HG02678 (cell line): ENCODE measurements around the gene SCARB1.

Source experiments
- ATAC-seq: cut with Tn5 transposase; IDR thresholded peaks from one replicate; pipeline ENCODE4 v1.9.1; 2021; ENCODE audit warnings: mild to moderate bottlenecking, moderate library complexity; ENCODE audit not compliant: unreplicated experiment

Gene SCARB1

DNA sequence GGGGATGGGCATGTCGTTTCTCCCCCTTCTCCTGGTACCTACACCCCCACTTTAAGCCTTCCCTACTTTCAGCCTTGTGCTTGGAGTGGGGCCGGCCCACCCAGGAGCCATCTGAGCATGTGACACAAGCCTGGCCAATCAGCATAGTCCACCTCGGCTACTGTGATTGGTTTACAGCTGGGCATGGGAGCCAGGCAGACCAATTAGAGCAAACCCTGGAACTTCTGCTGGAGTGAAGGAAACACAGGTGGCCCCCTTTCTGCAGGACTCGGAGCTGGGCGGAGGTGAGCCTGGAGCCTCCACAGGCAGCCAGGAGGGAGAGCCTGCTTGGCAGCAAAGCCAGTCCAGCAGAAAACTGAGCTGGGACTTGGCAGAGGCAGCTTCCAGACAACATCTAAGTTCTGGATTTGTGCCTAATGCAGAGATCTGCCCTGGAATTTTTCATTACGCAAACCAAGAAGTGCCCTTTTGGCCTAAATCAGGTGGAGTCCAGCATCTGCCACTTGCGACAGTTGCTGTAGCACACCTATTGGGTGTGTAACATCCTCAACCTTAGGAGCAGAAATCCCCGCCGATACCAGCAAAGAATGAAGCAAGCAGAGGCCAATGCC, 59.5 kb downstream of the SCARB1 start:
- no peak for ATAC-seq

DNA sequence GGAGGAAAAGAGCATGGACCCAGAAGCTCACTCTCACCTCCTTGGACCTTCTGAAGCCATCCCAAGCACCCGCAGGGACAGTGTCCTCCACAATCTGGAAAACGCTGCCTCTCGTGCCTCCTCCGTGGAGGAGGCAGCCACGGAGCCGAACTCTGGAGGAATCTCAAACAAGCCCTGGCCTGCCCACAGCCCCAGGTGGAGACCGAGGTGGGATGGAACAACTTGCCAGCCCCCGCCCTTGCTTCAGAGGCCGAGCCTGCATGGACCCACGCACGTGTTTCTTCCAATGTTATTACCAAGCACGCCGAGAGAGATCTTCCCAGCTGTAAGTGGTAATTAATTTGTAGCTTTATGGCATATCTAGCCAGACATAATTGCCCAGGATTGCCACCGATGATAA, 61.3 kb downstream of the SCARB1 start:
- ATAC-seq, result no peak

DNA sequence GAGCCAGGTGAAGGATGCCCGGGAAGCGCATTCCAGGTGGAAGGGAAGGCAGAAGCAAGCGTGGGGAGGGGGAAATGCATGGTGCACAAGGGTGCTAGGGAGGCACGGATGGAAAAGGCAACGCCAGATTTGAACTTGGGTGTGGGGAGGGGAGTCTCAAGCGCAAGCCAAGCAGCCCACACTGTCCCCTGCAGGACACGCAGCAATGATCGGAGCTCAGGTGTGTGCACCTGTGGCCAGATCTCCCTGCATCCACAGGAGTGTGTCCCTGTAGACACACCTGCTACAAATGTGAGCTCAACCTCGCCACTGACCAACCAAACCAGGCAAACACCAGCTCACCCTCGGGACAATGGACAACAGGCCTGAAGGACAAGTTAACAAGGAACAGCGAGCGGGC, 63.2 kb downstream of the SCARB1 start:
- ATAC-seq, result no peak

DNA sequence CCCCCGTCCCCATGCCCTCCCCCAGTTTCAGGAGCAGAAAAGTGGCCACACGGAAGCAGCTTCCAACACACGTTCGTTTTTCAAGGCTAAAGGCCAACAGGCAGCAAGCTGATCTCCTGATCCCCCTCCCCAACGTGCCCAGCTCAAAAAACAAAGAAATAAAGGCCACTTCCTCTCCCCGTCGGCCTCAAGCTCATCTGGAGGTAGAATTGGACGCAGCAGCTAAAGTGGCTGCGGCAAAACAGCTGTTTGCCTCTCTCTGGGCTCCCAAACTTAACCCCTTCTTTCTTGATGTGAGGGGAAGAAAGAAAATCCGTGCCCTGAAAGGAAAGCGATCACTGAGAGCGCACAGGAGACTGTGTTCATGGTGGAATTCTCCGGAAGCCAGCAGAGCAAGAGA, 66.3 kb downstream of the SCARB1 start:
- no peak for ATAC-seq

DNA sequence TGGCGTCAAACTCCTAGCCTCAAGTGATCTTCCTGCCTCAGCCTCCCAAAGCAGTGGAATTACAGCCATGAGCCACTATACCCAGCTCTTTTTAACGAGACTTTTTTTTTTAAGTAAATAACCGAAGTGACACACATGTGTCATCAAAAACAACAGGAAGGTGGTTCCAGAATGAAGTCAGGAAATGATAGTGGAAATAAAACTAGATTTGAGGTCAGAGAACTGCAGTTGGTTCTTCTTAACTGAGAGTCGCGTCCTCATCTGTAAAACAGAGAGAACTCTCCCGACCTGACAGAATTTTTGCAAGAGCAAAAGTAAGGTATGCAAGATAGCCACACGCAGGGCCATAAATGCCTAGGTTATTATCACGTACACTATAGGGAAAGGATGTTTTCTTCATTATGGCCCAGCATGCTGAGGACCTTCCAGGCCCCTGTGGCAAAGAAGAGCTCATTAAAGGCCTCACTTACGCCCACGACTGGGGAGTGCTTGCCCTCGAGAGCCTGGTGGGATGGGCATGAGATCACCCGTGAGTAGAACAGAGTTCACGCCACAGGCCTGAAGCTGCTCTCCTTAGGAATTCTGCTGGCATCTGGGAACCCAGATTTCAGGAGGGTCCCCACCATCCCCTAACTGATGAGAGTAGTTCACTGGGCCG, 67.2 kb downstream of the SCARB1 start:
- no peak for ATAC-seq

DNA sequence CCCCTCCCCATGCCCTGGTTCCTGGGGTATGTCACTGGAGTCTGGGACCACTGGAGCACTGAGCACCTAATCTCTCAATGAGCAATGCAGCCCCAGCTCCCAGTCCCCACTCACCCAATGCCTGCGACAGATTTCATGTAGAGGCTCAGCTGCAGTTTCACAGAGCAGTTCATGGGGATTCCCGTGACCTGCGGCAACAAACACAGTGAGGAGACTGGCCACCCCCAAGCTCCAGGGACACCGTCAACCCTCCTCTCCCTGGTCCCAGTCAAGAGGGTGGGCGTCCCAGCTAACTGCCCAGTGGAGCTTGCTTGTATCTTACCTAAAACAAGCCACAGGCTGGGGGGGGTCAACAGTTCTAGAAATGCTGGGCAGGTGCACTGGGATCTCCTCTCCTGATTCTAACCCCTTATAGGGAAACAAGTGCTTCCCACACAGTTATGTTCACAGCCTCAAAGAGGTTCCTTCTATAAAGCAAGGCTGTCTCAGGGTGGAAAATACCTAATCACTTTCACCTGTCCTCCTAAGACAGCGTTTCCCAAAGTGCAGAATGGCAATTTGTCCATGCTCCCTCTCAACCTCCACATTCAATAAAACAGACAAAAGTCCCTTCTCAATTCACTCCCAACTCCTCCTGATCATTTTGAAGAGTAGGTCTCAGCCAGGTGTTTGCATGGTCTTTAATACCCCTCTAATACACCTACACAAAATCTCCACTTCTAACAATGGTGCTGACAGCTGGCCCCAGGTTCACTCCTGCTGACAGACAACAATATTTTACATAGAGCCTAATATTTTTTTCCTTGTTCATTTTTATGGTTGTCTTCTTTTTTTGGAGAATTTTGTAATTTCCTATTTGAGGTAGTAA, 68.3 kb downstream of the SCARB1 start:
- peak; percentile 78 for ATAC-seq

DNA sequence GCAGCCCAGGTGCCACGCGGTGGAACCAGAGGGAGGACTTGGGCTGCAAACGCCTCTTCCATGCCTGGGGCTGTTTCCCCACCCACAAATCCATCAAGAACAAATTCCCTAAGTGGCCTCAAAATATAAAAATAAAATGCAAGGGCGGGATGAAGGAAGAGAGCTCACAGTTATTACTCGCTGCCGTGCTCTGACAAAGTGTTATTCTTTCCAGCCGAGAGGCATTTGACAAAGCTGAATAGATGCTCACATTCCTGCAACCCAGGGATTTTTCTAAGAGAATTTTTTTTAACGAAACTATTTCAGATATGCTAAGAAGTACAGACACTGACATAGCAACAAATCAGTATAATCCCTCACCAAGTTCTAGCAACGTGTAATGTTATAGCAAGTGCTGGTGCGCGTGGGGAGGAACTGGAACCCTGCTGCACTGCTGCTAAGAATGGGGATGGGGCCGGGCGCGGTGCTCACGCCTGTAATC, 70.7 kb downstream of the SCARB1 start:
- ATAC-seq, result no peak

DNA sequence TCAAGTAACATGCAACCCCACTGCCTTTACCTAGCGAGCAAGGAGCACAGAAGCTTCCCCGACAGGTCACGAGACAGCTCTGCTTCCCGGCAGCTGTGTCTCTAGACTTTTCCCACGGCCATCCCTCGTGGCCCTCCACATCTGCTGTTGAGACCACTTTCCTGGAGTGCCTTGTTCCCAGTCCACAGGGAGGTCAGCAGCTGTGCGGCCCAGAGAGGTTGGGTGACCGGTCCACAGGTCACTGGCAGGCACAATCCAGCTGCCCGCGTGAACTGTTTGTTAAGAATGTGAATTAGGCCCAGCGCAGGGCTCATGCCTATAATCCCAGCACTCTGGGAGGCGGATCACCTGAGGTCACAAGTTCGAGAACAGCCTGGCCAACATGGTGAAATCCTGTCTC, 71.5 kb downstream of the SCARB1 start:
- no peak for ATAC-seq

DNA sequence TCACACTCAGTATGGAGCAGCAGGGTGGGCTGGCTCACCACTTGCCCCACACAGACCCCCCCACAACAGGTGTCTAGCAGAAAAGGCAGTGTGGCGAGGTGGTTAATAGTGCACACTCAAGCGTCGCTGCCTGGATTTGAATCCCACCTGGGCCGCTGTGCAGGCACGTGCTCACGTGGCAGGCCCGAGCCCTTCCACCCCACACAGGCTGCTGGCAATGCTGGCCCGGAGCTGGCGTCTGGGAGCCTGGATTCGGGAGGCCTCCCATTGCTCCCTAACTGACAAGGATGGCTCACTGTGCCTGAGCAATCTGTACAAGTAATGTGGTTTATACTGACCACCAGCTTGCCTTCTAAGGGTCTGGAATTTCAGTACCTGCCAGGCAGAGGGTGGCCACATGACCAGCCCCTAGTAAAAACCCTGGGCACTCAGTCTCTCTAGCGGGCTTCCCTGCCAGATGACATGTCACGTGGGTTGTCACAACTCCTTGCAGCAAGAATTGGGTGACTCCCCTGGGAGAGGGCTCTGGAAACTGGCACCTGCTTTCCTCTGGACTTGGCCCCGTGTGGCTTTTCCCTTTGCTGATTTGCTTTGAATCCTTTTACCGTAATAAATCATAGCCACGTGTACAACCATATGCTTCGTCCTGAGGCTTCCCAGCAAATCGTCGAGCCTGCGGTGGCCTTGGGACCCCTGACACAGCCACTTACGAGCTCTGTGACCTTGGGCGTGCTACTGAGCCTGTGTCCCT, 72.8 kb downstream of the SCARB1 start:
- ATAC-seq, result no peak

DNA sequence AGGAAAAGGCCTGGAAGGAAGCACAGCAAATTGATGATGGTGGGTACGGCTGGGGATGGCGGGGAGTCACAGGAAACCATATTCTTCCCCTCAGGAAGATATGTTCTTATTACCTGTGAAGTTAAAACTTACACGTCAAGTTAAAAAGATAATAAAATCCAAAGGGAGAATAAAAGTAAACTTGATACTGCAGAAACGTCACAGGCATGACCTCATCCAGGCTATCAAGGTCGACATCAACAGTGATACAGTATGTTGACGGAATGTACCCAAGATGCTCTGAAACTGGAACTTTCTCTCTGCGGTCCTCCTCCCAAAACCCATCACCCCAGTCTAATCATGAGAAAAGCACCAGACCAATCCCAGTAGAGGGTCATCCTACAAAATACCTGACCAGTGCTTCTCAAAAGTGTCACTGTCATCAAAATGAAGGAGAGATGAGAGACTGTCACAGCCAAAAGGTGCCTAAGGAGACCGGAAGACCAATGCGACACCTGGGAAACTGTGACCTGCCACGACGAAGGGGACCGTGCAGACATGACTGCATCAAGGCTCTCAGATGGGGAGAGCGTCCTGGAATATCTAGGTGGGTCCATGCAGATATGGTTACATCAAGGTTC, 74.6 kb downstream of the SCARB1 start:
- ATAC-seq, result no peak

DNA sequence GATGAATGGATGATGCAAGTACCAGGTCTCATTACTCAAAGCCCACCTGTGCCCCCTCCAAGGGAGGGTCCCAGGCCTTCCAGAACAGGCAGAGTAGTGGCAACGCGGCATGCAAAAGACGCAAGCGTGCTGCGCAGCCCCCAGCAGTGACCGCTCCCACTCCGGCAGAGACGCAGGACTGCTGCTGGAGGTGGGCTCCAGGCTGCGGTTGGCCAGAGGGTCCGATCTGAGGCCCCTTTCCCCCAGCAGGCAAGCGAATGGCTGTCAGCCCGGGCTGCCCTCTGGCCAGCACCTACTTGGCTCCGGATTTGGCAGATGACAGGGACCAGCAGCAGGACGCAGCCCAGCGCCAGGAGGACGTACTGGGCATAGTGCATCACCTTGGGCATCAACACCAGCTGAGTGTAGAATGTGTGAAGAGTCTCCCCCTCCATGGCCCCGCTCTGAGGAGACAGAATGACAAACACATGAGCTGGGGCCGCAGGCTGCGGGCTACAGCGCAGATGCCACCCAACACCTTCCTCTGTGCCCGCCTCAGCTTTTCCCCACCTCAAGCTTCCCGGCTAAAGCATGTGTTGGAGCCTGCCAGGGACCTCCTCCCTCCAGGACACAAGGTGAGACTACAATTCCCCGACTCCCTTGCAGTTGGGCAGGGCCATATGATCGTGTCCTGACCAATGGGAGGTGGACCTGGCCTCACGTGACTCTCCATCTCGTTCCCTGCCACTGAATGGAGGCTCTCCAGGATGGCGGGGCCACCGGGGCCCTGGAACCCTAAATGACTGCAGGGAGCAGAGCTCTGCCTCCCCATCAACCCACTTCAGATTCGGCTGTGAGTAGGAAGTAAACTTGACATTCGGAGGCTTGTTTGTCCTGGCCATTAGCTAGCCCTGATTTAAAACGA, 77.4 kb downstream of the SCARB1 start:
- ATAC-seq, result no peak

DNA sequence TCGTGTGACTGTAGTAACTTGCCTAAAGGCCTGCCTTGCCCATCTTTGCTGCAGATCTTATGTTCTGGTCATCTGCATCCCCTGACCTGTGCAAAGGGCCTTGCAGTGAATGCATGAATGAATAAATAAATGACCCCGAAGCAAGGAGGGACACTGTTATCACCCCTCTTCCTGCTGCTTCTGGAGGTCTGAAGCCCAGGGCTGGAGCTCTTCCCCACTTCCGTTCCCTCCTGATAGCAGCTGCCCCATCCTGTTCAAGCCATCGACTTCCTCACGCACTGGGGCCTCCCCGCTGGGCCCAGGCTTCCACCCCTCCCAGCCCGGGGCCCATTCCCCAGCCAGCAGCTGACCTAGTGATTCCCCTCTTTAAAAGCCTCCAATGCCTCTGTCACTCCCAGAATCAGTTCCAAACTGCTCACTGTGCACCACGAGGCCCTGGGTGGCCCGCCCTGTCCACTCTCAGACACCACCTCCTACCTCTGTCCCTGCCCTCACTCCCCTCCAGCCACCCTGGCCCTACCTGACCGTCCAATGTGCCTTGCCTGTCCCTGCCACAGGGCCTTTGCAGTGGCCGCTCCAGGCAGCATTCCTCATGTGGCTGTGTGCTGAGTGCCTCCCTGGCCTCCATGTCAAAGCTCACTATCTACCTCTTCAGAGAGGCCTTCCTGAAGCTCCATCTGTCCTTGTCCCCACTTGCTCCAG, 78.6 kb downstream of the SCARB1 start:
- no peak for ATAC-seq

DNA sequence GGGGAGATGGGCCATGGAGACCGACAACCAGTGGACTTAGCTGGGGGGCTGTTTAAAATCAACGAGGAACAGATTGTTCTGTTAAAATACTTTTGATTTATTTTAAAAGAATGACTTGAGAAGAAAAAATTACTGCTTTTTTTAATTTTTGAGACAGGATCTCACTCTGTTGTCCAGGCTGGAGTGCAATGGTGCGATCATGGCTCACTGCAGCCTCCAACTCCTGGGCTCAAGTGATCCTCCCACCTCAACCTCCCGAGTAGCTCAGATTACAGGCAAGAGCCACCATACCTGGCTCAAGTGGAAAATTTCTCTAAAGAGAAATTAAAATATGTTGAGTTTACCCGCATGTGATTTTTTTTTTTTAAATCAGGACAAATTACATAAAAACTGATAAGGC, 80.6 kb downstream of the SCARB1 start:
- no peak for ATAC-seq

DNA sequence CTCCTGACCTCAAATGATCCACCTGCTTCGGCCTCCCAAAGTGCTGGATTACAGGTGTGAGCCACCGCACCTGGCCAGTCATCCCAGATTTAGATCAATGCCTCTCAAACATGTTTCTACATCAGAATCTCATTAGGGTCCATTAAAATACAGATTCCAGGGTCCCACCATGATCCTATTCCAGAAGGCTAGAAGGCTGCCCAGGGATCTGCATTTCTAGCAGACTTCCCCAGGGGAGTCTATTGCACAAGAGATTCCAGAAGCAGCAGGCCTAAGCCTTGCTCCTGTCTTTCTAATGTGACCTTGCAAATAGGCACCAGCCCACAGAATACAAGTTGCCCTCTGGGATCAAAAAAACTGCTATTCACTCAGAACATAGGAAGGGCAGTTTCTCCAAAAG, 81.5 kb downstream of the SCARB1 start:
- ATAC-seq, result no peak

DNA sequence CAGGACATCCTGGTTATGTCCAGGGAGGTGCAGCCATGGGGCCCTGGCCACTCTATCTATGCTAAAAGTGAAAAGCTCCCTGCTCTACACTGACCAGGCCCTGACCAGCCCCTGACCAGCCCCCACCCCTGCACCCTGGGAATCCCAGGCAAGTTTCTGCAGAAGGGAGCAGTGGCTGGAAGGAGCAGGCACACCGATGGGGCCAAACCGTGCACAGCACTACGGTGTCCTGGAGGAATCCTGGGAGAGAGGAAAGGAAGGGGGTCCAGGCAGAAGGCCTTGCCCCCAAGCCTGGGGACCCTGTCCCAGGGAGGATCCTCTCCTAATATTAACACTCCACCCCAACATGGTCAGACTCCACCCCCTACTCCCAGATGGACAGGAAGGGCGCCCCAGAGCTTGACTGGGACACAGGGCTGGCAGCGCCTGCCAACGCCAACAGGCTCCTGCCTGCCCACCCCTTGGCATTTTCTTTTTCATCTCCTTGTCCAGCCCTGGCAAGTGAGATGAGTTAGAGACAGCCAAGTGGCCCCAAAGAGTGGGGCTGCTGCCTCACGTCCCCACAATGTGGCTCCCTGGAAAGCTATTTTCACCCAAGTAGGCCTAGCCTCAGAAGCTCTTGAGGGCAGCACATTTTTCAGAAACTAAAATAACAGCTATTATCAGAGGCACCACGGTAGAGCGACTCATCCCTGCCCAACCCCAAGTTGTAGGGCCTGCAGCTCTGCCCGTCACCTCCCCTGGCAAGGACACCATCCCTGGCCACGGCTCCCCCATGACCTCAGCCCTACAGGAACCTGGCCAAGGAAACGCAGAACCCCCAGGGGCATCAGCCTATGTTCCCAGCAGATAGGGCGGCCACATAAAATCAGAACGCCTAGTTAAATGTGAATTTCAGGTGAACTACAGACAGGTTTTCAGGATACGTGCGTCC, 82.6 kb downstream of the SCARB1 start:
- no peak for ATAC-seq

DNA sequence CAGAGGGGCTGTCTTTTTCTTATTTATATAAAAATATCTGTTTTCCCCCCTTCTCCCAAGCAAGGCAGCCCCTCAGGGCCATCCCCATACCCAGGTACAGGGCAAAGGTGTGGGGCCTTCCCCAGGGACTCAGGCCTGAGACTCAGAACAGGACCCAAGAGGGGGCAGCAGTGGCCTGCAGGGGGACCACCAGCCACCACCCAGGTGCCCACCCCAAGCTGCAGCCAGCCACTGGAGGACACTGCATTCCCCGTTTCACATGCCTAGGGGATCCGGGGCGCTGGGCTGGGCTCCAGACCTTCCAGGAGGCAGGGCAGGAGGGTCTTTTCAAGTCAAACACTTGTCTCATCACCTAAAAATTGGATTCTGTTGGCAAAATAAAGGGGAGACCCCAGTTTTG, 83.3 kb downstream of the SCARB1 start:
- ATAC-seq, result no peak

DNA sequence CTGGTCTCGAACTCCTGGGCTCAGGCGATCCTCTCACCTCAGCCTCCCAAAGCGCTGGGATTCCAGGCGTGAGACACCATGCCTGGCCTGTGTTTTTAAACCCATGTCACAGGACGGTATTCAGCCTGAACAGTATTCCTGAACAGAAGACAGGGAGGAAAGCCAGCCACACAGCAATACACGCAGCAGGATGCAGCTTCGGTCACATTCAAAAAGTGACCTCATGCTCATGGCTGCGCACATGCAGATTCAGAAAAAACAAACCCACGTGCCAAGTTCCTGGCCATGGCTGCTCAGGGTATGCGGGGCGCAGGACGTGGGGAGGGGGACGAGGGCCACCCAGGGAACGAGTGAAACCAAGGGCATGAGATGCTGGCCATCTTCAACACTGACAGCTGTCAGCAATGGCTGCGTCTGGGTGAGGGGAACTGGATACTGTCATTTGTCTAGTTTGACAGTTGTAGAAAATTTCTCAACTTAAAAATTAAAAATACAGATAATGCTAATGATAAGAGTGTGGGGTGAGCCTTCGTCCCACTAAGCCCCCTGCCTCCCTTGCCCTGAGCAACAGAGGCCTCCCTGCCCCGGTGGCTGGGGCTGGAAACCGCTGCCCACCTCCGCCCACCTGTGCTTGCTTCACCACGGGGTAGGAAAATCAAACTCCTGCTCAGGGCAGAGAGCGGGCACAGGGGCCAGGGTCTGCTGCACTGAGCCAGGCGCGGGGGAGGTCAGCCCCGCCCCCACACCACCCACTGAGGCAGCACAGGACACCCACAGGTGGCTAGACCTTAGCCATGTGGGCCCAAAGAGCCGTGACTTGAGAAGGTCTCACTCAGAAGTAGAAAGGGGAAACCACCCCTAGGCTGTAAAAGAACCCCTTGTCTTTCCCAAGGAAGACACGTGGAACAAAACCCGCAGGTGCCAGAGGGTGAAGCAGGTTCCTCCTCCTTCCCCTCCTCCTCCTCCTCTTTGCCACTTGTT, 84.2 kb downstream of the SCARB1 start:
- peak; percentile 53 for ATAC-seq
